ENCODE results near the gene ZC3H11A.

DNA sequence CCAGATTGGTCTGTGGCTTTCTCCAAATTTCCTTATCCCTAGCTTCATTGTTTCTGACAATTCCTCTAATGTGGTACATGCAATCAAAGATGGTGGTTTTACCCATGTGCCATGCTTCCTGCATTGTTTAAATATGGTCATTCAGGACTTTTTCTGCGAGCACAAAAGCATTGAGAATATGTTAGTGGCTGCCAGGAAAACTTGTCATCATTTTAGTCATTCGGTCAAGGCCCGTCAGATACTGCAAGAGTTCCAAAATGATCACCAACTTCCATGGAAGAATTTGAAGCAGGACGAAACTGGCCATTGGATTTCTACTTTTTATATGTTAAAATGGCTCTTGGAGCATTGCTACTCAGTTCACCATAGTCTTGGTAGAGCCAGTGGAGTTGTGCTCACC, 3.7 kb downstream of the ZC3H11A start:
- TF ChIP-seq, protein P1, sequence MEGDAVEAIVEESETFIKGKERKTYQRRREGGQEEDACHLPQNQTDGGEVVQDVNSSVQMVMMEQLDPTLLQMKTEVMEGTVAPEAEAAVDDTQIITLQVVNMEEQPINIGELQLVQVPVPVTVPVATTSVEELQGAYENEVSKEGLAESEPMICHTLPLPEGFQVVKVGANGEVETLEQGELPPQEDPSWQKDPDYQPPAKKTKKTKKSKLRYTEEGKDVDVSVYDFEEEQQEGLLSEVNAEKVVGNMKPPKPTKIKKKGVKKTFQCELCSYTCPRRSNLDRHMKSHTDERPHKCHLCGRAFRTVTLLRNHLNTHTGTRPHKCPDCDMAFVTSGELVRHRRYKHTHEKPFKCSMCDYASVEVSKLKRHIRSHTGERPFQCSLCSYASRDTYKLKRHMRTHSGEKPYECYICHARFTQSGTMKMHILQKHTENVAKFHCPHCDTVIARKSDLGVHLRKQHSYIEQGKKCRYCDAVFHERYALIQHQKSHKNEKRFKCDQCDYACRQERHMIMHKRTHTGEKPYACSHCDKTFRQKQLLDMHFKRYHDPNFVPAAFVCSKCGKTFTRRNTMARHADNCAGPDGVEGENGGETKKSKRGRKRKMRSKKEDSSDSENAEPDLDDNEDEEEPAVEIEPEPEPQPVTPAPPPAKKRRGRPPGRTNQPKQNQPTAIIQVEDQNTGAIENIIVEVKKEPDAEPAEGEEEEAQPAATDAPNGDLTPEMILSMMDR (IDR thresholded peaks at IDR 0.05) = no peak
- no peak for TF ChIP-seq POLR2AphosphoS5 (IDR thresholded peaks at IDR 0.05; ENCODE audit: low read depth, low read length)
- no peak for TF ChIP-seq FOXM1 (IDR thresholded peaks at IDR 0.05; ENCODE audit: low read depth)
- TF ChIP-seq, protein P2, sequence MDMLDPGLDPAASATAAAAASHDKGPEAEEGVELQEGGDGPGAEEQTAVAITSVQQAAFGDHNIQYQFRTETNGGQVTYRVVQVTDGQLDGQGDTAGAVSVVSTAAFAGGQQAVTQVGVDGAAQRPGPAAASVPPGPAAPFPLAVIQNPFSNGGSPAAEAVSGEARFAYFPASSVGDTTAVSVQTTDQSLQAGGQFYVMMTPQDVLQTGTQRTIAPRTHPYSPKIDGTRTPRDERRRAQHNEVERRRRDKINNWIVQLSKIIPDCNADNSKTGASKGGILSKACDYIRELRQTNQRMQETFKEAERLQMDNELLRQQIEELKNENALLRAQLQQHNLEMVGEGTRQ (IDR thresholded peaks at IDR 0.05; ENCODE audit: borderline replicate concordance, low read depth, low read length) = no peak
- TF ChIP-seq JUND (IDR thresholded peaks at IDR 0.05) = no peak
- TF ChIP-seq CHD2 (IDR thresholded peaks at IDR 0.05; ENCODE audit: low read length, partially characterized antibody) = no peak

All from SK-N-SH (cell line).